Measurements from ENCODE around the gene CYBB. TPM values are rescaled to one million over a fixed set of nuclear protein-coding genes. Genes with fewer than 3 reads are reported as not detected.

CYBB gene
- total and polyA plus RNA-seq, 2 of the 4 experiments (the other 2 are of a cell fraction), result not detected

DNA sequence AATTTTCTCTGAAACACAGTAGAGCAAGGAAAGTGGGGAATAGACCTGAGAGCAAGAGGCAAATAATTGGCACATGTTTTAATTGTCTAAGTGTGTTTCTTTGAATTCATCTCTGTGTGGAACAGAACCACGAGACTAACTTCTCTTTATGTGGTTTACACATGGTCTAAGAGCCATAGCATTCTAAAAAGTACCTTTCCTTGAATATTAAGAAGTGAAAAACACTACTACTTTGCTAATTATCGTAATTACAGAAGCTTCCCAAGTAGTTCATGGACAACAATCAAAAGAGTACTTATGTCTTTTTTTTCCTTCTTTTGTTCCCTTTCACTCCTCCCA lies 2.9 kb upstream of the CYBB start:
- DNase-seq (no peak), ATAC-seq (ENCODE audit: low read depth) (no peak)
- TF ChIP-seq CEBPB (IDR thresholded peaks at IDR 0.05; ENCODE audit: low read depth, low read length) (no peak), RAD21 (IDR thresholded peaks at IDR 0.05; ENCODE audit: low read length) (no peak), MAFK (IDR thresholded peaks at IDR 0.05; ENCODE audit: low read depth, low read length) (no peak), SMC3 (IDR thresholded peaks at IDR 0.05; ENCODE audit: low read depth, low read length) (no peak), RFX5 (IDR thresholded peaks at IDR 0.05; ENCODE audit: low read depth, low read length) (no peak), NFE2L2 (IDR thresholded peaks at IDR 0.05; ENCODE audit: low read depth, low read length) (no peak), CHD1 (IDR thresholded peaks at IDR 0.05; ENCODE audit: low read depth, low read length) (no peak), BHLHE40 (IDR thresholded peaks at IDR 0.05; ENCODE audit: low read depth, low read length) (no peak), MAZ (IDR thresholded peaks at IDR 0.05; ENCODE audit: borderline replicate concordance, low read depth, low read length) (no peak), POLR2A (IDR thresholded peaks at IDR 0.05; ENCODE audit: low read depth, low read length) (no peak), FOS (IDR thresholded peaks at IDR 0.05; ENCODE audit: low read depth, low read length) (no peak)
- TF ChIP-seq, protein P1, sequence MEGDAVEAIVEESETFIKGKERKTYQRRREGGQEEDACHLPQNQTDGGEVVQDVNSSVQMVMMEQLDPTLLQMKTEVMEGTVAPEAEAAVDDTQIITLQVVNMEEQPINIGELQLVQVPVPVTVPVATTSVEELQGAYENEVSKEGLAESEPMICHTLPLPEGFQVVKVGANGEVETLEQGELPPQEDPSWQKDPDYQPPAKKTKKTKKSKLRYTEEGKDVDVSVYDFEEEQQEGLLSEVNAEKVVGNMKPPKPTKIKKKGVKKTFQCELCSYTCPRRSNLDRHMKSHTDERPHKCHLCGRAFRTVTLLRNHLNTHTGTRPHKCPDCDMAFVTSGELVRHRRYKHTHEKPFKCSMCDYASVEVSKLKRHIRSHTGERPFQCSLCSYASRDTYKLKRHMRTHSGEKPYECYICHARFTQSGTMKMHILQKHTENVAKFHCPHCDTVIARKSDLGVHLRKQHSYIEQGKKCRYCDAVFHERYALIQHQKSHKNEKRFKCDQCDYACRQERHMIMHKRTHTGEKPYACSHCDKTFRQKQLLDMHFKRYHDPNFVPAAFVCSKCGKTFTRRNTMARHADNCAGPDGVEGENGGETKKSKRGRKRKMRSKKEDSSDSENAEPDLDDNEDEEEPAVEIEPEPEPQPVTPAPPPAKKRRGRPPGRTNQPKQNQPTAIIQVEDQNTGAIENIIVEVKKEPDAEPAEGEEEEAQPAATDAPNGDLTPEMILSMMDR (conservative IDR thresholded peaks at IDR 0.05; ENCODE audit: low read depth, low read length), result no peak
- TF ChIP-seq, protein P2, sequence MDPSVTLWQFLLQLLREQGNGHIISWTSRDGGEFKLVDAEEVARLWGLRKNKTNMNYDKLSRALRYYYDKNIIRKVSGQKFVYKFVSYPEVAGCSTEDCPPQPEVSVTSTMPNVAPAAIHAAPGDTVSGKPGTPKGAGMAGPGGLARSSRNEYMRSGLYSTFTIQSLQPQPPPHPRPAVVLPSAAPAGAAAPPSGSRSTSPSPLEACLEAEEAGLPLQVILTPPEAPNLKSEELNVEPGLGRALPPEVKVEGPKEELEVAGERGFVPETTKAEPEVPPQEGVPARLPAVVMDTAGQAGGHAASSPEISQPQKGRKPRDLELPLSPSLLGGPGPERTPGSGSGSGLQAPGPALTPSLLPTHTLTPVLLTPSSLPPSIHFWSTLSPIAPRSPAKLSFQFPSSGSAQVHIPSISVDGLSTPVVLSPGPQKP (IDR thresholded peaks at IDR 0.05; ENCODE audit: borderline replicate concordance, low read depth, low read length), result no peak
- H3K14ac ChIP-seq (replicated peaks; ENCODE audit: low read depth, low read length), result no peak overlapping the region
- no CpG with 5 or more reads among the region's 2 CpGs for WGBS, 2 experiments (ENCODE audit: extremely low coverage in 2 of 2, insufficient read length in 1 of 2)
- intact Hi-C loops (cut with micrococcal nuclease), result no loop called here
- H3K23ac ChIP-seq (ENCODE audit: low read depth, low read length), result no peak overlapping the region
- dilution Hi-C loops (cut with HindIII; ENCODE audit: low sequenced_read_pairs, unreplicated experiment), result no loop called here
- no peaks in the 10 kb centered on the region for H3K9me1 ChIP-seq (ENCODE audit: insufficient read depth, low read length)
- H2AK9ac ChIP-seq (replicated peaks; ENCODE audit: low read depth, low read length, poor library complexity), result no peak overlapping the region
- no peak overlapping the region for H2AFZ ChIP-seq (replicated peaks; ENCODE audit: low read length, poor library complexity)
- no peak overlapping the region for H2BK20ac ChIP-seq (ENCODE audit: low read depth, low read length)
- no peak overlapping the region for H3K4me3 ChIP-seq (ENCODE audit: insufficient read depth, low read depth, low read length)
- H3K56ac ChIP-seq (ENCODE audit: extremely low read depth, insufficient read depth, low read length), result no peak overlapping the region
- no peak overlapping the region for H2BK15ac ChIP-seq (ENCODE audit: low read depth, low read length)
- H3K27ac ChIP-seq (ENCODE audit: insufficient read depth, low read length), result no peak overlapping the region
- no TSS peak for BruUV-seq (replicated peaks)
- H3K36me3 ChIP-seq (ENCODE audit: control insufficient read depth, insufficient read depth, low read length), result no peaks in the 10 kb centered on the region
- in situ Hi-C loops (cut with MboI; ENCODE audit: low sequenced_read_pairs), result no loop called here
- H3K27me3 ChIP-seq (ENCODE audit: control insufficient read depth, insufficient read depth, low read length), result no peaks in the 10 kb centered on the region
- H4K8ac ChIP-seq (ENCODE audit: low read depth in 2 of 2, low read length in 2 of 2), result no peak overlapping the region
- no peak overlapping the region for H2AK5ac ChIP-seq (ENCODE audit: low read depth, low read length)
- H3K4ac ChIP-seq (ENCODE audit: low read depth, low read length), result no peak overlapping the region
- no peak overlapping the region for H2BK120ac ChIP-seq (ENCODE audit: low read depth, low read length)
- H2BK5ac ChIP-seq (ENCODE audit: low read depth, low read length, poor library complexity, severe bottlenecking), result no peak overlapping the region
- H3K9me3 ChIP-seq (ENCODE audit: control insufficient read depth, insufficient read depth, low read length), result no peaks in the 10 kb centered on the region
- H4K5ac ChIP-seq (ENCODE audit: low read depth, low read length), result no peak overlapping the region
- H4K91ac ChIP-seq (ENCODE audit: insufficient read depth, low read depth, low read length), result no peak overlapping the region
- H3K4me1 ChIP-seq (ENCODE audit: control insufficient read depth, insufficient read depth, low read length), result no peaks in the 10 kb centered on the region
- no peaks in the 10 kb centered on the region for H4K20me1 ChIP-seq (ENCODE audit: insufficient read depth, low read length)
- H3K79me1 ChIP-seq (ENCODE audit: low read depth in 1 of 2, low read length in 2 of 2), result no peaks in the 10 kb centered on the region
- no peak overlapping the region for H3K9ac ChIP-seq (ENCODE audit: low read depth, low read length)
- ChIA-PET POLR2A (ENCODE audit: unreplicated experiment) (no interaction called here), CTCF (interaction anchor here (1.1 kb wide), 1 partner anchor 22 kb away, joined by 3 read pairs; no protein-coding TSS in a partner anchor)
- no peak overlapping the region for H3K4me2 ChIP-seq (ENCODE audit: low read depth, low read length)
- no peak overlapping the region for H3K18ac ChIP-seq (ENCODE audit: low read depth, low read length)

Measured in IMR-90 (cell line).